MG63 (cell line): ENCODE measurements around the gene ARSB. TPM values are rescaled to one million over a fixed set of nuclear protein-coding genes. Genes with fewer than 3 reads are reported as not detected.

Source experiments
- DNase-seq: peaks from one replicate; pipeline ENCODE4 v3.0.0-alpha.2; 2020
- H3K27me3 ChIP-seq: fragments of 250-450 bp; sonication (Bioruptor Pico); 2 replicates; pipeline ENCODE4 v1.5.1; 2020; ENCODE audit warnings: mild to moderate bottlenecking, moderate library complexity
- H3K36me3 ChIP-seq: fragments of 250-450 bp; sonication (Bioruptor Pico); 2 replicates; pipeline ENCODE4 v1.5.1; 2020; ENCODE audit warnings: mild to moderate bottlenecking, moderate library complexity
- H3K4me3 ChIP-seq: fragments of 250-450 bp; sonication (Bioruptor Pico); 2 replicates; pipeline ENCODE4 v1.5.1; 2020; ENCODE audit warnings: mild to moderate bottlenecking, moderate library complexity
- H3K9me3 ChIP-seq: fragments of 250-450 bp; sonication (Bioruptor Pico); 2 replicates; pipeline ENCODE4 v1.5.1; 2020; ENCODE audit warnings: mild to moderate bottlenecking, moderate library complexity
- total RNA-seq: library from RNA; depleted of rRNA; stranded (reverse); fragments of >200 nt; shearing (Covaris generic); gene quantifications from 2 replicates; pipeline ENCODE4 v1.2.3, GENCODE V29; 2014; ENCODE audit warnings: low replicate concordance; rRNA removed

The ARSB gene
- 10.2 and 10.3 TPM in 2 replicates for total RNA-seq

- H3K27me3 ChIP-seq: no peaks in the 10 kb centered on the region
- peak; percentile 63 for DNase-seq
- H3K36me3 ChIP-seq: no peaks in the 10 kb centered on the region
Observed at GRCh38 chr5:78985116-78985724, at the start of gene ARSB. ARSB (minus strand) TSS chr5:78985310; CDS start chr5:78985248, 62 bp downstream.

GRCh38 chr5:79032782-79033181 lies 47.7 kb upstream of the ARSB start:
- DNase-seq: no peak
- H3K27me3 ChIP-seq: no peaks in the 10 kb centered on the region
- H3K9me3 ChIP-seq: no peaks in the 10 kb centered on the region
- H3K36me3 ChIP-seq: no peaks in the 10 kb centered on the region
- no peak overlapping the region for H3K4me3 ChIP-seq

More at GRCh38 chr5:78985116-78985724, at the start of gene ARSB:
- H3K4me3 ChIP-seq: peak within 1 kb of the TSS; percentile 61
- no peaks in the 10 kb centered on the region for H3K9me3 ChIP-seq

DNA sequence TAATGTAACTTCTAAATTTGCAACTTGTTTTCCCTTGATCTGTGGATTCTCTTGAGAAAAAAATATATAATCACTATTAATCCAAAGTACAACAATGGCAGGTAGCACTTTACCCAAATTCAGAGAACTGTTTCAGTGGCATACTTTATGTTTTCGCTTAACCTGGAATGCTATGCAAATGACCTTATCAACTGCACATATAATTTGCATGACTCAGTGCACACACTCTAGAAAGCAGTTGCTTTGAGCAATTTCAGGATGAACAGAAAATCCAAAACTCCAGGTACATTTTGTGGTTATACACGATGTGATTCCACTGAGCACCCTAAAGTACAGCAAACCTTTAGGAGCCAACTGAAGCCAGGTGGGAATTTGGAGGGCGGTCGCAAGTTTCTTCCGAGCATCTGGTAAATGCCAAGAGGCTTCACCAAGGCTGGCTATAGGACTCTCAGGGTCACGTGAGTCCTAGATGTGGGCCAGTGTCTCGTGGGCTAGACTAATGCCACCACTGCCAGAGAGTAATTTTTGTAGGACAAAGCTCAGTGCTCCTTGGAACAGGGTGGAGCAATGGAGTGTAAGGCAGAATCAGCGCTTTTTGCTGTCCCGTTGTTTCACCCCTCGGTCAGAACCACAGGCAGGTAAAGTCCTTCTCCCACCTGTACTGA lies 47.1 kb upstream of the ARSB start:
- H3K4me3 ChIP-seq: no peak overlapping the region
- no peaks in the 10 kb centered on the region for H3K36me3 ChIP-seq
- DNase-seq: no peak
- no peaks in the 10 kb centered on the region for H3K27me3 ChIP-seq
- no peaks in the 10 kb centered on the region for H3K9me3 ChIP-seq

DNA sequence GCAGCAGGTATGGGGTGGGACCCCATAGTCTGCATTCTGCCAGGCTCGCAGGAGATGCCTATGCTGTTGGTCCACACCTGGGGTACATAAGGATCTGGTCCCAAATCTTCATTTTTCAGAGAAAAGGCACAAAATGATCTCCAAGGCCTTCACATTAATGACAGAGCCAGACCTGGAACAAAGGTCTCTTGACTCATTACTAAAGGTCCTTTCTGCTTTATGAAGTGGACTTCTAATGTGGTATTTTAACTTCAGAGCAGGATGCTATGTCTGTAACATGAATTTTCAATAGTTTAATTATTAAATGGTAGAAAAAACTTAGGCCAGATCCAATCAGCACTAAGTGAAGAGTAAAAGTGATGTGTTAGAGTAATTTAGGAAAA lies 46.4 kb upstream of the ARSB start:
- H3K4me3 ChIP-seq: no peak overlapping the region

DNA sequence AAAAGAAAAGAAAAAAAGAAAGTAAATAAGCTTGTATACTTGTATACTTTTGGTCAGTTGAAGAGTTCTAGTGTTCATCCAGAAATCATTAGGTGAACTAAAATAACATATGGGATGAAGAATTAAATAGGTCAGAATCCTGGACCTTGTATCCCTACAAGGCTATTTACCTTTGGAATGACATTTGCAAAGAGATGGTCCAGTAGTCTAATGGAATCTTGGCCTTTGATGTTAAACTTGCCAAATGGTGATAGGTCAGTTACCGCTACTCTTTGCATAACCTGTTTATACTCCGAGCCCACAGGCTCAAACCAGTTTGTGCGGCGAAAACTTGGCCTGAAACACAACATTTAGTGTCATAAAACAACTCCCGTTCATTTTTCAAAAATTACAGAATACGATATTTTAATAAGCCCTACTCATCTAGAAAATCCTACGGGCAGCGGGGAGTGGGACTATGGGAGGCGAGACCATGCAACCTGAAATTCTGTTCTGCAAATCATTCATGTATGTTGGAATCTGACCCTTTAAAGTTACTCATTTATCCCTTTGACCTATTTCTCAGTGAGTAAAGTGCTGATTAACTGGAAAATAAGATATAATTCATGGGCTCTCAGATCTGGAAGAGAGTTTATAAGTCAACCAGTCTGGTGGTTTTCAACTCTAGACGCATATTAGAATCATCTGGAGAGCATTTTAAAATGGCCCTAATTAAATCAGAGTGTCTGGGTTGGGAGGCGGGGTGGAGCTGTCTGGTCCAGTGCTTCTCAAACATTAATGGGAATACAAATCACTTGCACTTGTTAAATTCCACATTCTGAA lies 45.8 kb upstream of the ARSB start:
- Histone ChIP-seq H3K27me3 (no peaks in the 10 kb centered on the region), H3K9me3 (no peaks in the 10 kb centered on the region), H3K36me3 (no peaks in the 10 kb centered on the region), H3K4me3 (no peak overlapping the region)
- DNase-seq: no peak

More for the DNA sequence above, 46.4 kb upstream of the ARSB start:
- Histone ChIP-seq H3K27me3 (no peaks in the 10 kb centered on the region), H3K36me3 (no peaks in the 10 kb centered on the region), H3K9me3 (no peaks in the 10 kb centered on the region)
- no peak for DNase-seq

- peak; percentile 53 for DNase-seq
- peaks cover 3% of the 10 kb centered on the region; the same call in 1 of the 2 replicates for H3K27me3 ChIP-seq
- H3K36me3 ChIP-seq: no peaks in the 10 kb centered on the region
- H3K9me3 ChIP-seq: no peaks in the 10 kb centered on the region
- no peak overlapping the region for H3K4me3 ChIP-seq
Observed at GRCh38 chr5:79025054-79025472, 40.0 kb upstream of the ARSB start.

GRCh38 chr5:79023947-79024346 lies 38.8 kb upstream of the ARSB start:
- DNase-seq: no peak
- Histone ChIP-seq H3K36me3 (no peaks in the 10 kb centered on the region), H3K27me3 (peaks cover 3% of the 10 kb centered on the region), H3K9me3 (no peaks in the 10 kb centered on the region), H3K4me3 (no peak overlapping the region)

DNA sequence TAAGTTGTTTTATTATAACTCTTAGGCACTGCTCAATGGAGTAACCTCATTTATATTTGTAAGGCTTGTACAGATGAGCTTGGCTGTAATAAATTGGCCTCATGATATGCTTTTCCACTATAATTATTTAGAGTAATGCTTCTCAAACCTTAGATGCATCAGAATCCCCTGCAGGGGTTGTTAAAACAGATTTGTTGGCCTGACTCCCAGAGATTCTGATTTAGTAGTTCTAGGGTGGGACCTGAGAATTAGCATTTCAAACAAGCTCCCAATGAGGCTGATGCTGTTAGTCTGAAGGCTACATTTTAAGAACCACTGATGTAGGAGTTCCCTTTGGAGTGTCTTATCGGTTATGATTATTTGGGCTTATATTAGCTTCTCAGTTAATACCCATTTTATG lies 38.2 kb upstream of the ARSB start:
- Histone ChIP-seq H3K27me3 (peaks cover 3% of the 10 kb centered on the region), H3K36me3 (no peaks in the 10 kb centered on the region), H3K4me3 (no peak overlapping the region), H3K9me3 (no peaks in the 10 kb centered on the region)
- DNase-seq: no peak

DNA sequence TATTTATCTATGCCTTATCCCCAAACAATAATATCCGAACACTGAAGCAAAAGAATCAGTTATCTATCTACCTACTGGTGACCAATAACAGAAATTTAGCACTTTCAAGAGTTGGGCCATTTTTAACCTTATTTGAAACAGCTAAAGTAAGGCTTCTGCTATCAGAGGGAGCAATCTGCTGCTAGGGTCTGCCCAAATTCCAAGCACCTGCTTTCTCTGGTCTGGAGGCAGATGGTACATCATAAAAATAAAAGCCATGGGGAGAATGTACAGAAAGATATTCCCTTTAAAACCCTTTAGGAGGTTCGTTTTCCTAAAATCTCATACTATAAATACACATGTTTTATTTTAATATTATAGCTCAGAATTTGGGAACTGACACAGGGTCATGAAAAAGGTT lies 37.7 kb upstream of the ARSB start:
- Histone ChIP-seq H3K4me3 (no peak overlapping the region), H3K9me3 (no peaks in the 10 kb centered on the region), H3K27me3 (peaks cover 3% of the 10 kb centered on the region), H3K36me3 (no peaks in the 10 kb centered on the region)
- DNase-seq: no peak

DNA sequence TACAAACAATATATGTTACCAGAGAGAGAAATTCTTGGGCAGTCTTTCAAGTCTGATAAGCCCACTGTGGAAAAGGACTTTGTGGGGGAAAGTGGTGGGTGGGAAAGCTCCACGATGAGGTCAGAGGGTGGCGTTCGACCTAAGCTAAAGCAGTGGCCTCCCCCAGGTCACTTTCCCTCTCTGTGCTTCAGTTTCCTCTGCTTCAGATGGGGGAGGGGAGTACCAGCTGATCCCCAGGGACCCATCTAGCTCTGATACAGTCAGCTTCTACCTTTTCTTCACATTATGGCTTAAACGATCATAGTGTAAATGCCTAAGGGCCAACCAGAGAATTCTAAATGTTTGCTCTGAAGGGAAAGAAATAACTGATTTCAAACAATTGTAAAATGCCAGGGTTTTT lies 36.6 kb upstream of the ARSB start:
- no peak for DNase-seq
- Histone ChIP-seq H3K27me3 (peaks cover 5% of the 10 kb centered on the region), H3K9me3 (no peaks in the 10 kb centered on the region), H3K4me3 (no peak overlapping the region), H3K36me3 (no peaks in the 10 kb centered on the region)

- peak; percentile 39 for DNase-seq
- no peak overlapping the region for H3K4me3 ChIP-seq
- no peaks in the 10 kb centered on the region for H3K36me3 ChIP-seq
- no peaks in the 10 kb centered on the region for H3K9me3 ChIP-seq
- peaks cover 7% of the 10 kb centered on the region for H3K27me3 ChIP-seq
Observed at GRCh38 chr5:79020861-79021561, 35.9 kb upstream of the ARSB start.

- Histone ChIP-seq H3K27me3 (peaks cover 4% of the 10 kb centered on the region), H3K36me3 (no peaks in the 10 kb centered on the region), H3K4me3 (no peak overlapping the region), H3K9me3 (no peaks in the 10 kb centered on the region; the same call in 1 of the 2 replicates)
- no peak for DNase-seq
Observed at GRCh38 chr5:79014631-79015030, 29.5 kb upstream of the ARSB start.

DNA sequence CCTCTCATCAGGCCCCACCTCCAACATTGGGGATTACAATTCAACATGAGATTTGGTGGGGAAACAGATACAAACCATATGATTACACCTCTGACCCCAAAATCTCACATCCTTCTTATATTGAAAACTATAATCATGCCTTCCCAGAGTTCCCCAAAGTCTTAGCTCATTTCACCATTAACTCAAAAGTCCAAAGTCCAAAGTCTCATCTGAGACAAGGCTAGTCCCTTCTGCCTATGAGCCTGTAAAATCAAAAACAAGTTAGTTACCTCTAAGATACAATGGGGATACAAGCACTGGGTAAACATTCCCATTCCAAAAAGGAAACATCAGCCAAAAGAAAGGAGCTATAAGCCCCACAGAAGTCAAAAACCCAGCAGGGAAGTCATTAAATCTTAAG lies 26.8 kb upstream of the ARSB start:
- H3K4me3 ChIP-seq: no peak overlapping the region
- no peak for DNase-seq
- H3K27me3 ChIP-seq: peaks cover 2% of the 10 kb centered on the region; the same call in 1 of the 2 replicates
- no peaks in the 10 kb centered on the region; the same call in 1 of the 2 replicates for H3K9me3 ChIP-seq
- H3K36me3 ChIP-seq: no peaks in the 10 kb centered on the region

- no peak for DNase-seq
- H3K4me3 ChIP-seq: no peak overlapping the region
- no peaks in the 10 kb centered on the region; the same call in 1 of the 2 replicates for H3K9me3 ChIP-seq
- H3K36me3 ChIP-seq: no peaks in the 10 kb centered on the region
- H3K27me3 ChIP-seq: peaks cover under 1% of the 10 kb centered on the region; the same call in 1 of the 2 replicates
Observed at GRCh38 chr5:79011219-79011836, 26.2 kb upstream of the ARSB start.

- no peaks in the 10 kb centered on the region; the same call in 1 of the 2 replicates for H3K9me3 ChIP-seq
- DNase-seq: no peak
- H3K27me3 ChIP-seq: no peaks in the 10 kb centered on the region
- H3K36me3 ChIP-seq: no peaks in the 10 kb centered on the region
- no peak overlapping the region for H3K4me3 ChIP-seq
Observed at GRCh38 chr5:79008362-79008761, 23.3 kb upstream of the ARSB start.

DNA sequence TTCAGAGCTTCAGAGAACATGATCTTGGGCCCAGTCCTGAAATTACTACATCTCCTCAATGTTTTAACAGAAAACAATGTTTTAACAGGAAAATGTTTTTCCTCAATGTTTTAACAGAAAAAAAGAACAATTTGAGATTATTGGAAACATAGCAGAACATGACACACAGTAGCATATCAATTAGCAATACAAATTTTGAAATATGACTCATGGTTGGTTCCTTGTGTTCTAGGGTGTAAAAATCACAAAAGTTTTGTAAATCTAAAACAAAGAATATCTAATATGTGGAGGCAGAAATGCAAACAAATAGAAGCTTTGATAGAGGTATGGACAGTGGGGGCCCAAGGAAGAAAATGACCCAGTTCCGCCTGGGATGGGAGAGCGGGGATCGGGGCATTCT lies 22.8 kb upstream of the ARSB start:
- Histone ChIP-seq H3K4me3 (no peak overlapping the region), H3K36me3 (no peaks in the 10 kb centered on the region), H3K9me3 (no peaks in the 10 kb centered on the region; the same call in 1 of the 2 replicates), H3K27me3 (no peaks in the 10 kb centered on the region)
- no peak for DNase-seq
